Measurements from ENCODE around the gene SORT1. TPM values are rescaled to one million over a fixed set of nuclear protein-coding genes. Genes with fewer than 3 reads are reported as not detected.

Gene SORT1
- total RNA-seq, 1 experiment from 2014 or later = 47.9 TPM

- no peaks in the 10 kb centered on the region for H3K27me3 ChIP-seq (ENCODE audit: insufficient read depth, low read length)
- no peaks in the 10 kb centered on the region for H3K23me2 ChIP-seq (ENCODE audit: insufficient read length, low read depth, low read length, poor library complexity, severe bottlenecking)
- no peak for DNase-seq
- no peaks in the 10 kb centered on the region for H4K20me1 ChIP-seq (ENCODE audit: control insufficient read depth, insufficient read depth, insufficient read length)
- no CpG with 5 or more reads among the region's 9 CpGs for WGBS (ENCODE audit: extremely low coverage, insufficient read length, low lambda C conversion rate)
- H4K91ac ChIP-seq (ENCODE audit: insufficient read length, low read depth, low read length) = no peak overlapping the region
- no peak overlapping the region for H3K18ac ChIP-seq (ENCODE audit: insufficient read length, low read depth, low read length)
- no peak overlapping the region for H3T11ph ChIP-seq (ENCODE audit: low read length)
- H3K4me1 ChIP-seq (ENCODE audit: insufficient read depth, low read length) = no peaks in the 10 kb centered on the region; the same call in 1 of the 2 replicates
- H3K79me2 ChIP-seq (ENCODE audit: insufficient read depth, low read length) = no peaks in the 10 kb centered on the region
- H2BK5ac ChIP-seq (ENCODE audit: insufficient read length, low read length) = no peak overlapping the region
- H3K23ac ChIP-seq (ENCODE audit: insufficient read length, low read depth, low read length) = no peak overlapping the region
- H2BK15ac ChIP-seq (ENCODE audit: low read depth, low read length) = no peak overlapping the region
- no peak overlapping the region for H3K14ac ChIP-seq (ENCODE audit: insufficient read depth, low read length)
- no peaks in the 10 kb centered on the region for H3K9me3 Mint-ChIP-seq
- no peak overlapping the region for H4K8ac ChIP-seq (replicated peaks; ENCODE audit: insufficient read length, low read depth, low read length)
- no peak overlapping the region for H3K4me3 Mint-ChIP-seq
- no peak overlapping the region for H2AK5ac ChIP-seq (ENCODE audit: insufficient read length, low read length)
- peaks cover 13 to 43% (median 33%) of the 10 kb centered on the region in 3 experiments for H3K36me3 Mint-ChIP-seq (ENCODE audit: insufficient read depth in 1 of 3, low read depth in 3 of 3)
- H3K56ac ChIP-seq (ENCODE audit: insufficient read length, low read depth, low read length) = no peak overlapping the region
- no peak overlapping the region for H2BK12ac ChIP-seq (ENCODE audit: insufficient read length, low read depth, low read length)
- no peak overlapping the region for H3K4me2 ChIP-seq (ENCODE audit: insufficient read depth, insufficient read length, low read length)
- H3K27ac ChIP-seq (ENCODE audit: insufficient read length, low read depth, low read length) = no peak overlapping the region
- H2BK20ac ChIP-seq (ENCODE audit: low read depth, low read length, poor library complexity, severe bottlenecking) = no peak overlapping the region
- no peak overlapping the region for H2AFZ ChIP-seq (ENCODE audit: low read length)
- peaks cover 26 to 29% of the 10 kb centered on the region in 2 experiments for H3K4me1 Mint-ChIP-seq
- no peak for TF ChIP-seq CTCF (conservative IDR thresholded peaks at IDR 0.05)
- H3K79me1 ChIP-seq (ENCODE audit: insufficient read depth, low read depth, low read length, poor library complexity, severe bottlenecking) = no peaks in the 10 kb centered on the region
- H2BK120ac ChIP-seq (ENCODE audit: low read depth, low read length, poor library complexity, severe bottlenecking) = no peak overlapping the region
- H3K27ac Mint-ChIP-seq = peak overlapping the region; percentile 61 to 79 (median 78); a peak in 4 of 7 replicates
- H3K9ac ChIP-seq (ENCODE audit: extremely low read depth, insufficient read length, low read length) = no peak overlapping the region
- no peaks in the 10 kb centered on the region for H3K27me3 Mint-ChIP-seq (ENCODE audit: low read depth)
- H3K9me3 ChIP-seq (ENCODE audit: control insufficient read depth, low read depth, low read length) = no peaks in the 10 kb centered on the region
- H4K5ac ChIP-seq (ENCODE audit: insufficient read length, low read depth, low read length) = no peak overlapping the region
- no peak overlapping the region for H3K4ac ChIP-seq (ENCODE audit: low read depth, low read length)
Observed at GRCh38 chr1:109275706-109276345, 121.9 kb downstream of the SORT1 start.
